NCI-H2107 treated with DMSO at 0.1 percent for 48 hours (cell line): Measurements from ENCODE around the gene DES.
"Not testable (repeated sequence)": the region's sequence is repeated elsewhere in the genome, so short reads cannot be mapped to it uniquely, and the experiment has no call there.

Source experiments
- DNase-seq: peaks from one replicate; lab custom pipeline; 2025; ENCODE audit not compliant: unreplicated experiment; lab: John Stamatoyannopoulos, UW

The DES gene

GRCh38 chr2:219418155-219419011, at the start of gene DES:
Gene DES, plus strand, starts transcription at chr2:219418377. Its CDS starts 86 bp downstream, at chr2:219418463.
- DNase-seq, result no peak

DNA sequence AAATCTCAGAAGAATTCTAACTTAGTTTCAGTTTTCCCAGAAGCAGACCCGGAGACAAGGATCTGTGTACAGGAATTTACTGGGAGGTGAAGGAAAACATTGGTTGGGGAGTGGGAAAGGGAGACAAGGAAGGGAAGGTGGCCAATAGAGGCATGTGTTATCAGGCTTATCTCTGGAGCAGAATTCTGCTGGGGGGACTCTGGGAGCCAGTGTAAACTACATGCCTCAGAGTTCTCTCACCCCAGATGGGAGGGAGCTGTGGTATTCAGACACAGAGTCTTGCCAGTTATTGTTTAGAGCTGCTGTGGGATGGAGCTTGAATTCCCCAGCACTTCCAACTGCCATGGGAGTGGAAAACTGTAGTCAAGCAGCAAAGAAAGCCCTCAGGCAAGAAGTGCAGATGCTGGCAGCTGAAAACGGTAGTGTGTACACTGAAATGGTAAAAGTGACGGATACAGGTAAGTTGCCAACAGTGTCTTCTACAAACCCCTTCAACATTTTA, 49.4 kb upstream of the DES start:
- no peak for DNase-seq

- DNase-seq, result peak; percentile 13
Observed at GRCh38 chr2:219369447-219369861, 48.7 kb upstream of the DES start.

- DNase-seq, result no peak
Observed at GRCh38 chr2:219378163-219378851, 39.9 kb upstream of the DES start.

- no peak for DNase-seq
Observed at GRCh38 chr2:219380926-219381325, 37.3 kb upstream of the DES start.

GRCh38 chr2:219381448-219381847, 36.7 kb upstream of the DES start:
- no peak for DNase-seq

DNA sequence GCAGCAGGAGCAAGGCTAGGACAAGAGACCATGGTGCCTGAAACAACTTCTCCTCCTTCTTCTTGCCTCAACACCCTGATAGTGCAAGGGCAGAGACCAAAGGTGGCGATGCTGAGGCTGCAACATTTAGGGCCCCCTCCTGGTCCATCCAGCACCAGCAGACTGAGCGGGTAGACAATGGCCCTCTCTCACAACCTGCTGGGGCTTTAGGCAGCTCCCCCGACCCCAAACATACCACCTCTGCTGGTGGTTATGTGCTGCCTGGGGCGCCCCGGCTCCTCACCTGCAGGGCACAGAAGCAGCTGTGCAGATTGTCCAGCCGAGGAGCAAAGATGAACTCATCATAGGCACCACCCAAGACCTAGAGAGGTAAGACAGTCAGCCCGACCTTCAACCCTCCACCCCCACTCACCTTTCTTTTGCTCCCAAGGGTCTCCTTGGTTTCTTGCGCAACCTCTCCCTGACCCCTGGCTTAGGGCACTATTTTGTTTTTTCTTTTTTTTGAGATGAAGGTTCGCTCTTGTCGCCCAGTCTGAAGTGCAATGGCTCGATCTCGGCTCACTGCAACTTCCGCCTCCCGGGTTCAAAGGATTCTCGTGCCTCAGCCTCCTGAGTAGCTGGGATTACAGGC, 34.0 kb upstream of the DES start:
- no peak for DNase-seq

DNA sequence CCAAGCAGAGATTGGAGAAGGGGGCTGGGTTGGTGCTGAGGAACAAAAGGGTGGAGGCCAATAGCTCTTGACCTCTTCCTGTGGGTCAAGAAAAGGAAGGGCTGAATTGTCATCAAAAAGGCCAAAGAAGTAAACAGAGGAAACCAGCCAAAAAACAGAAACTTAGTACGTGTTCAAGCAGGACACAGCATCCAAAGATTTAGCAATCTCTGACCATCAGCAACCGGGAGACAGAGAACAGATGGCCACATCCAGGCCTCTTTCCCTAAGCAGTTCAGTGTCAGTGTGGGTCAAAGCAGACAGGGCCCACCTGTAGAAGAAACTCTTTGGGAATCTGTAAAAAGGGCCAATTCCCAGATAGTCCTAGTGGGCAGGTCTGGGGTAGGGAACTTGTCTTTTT, 33.3 kb upstream of the DES start:
- DNase-seq, result no peak

DNA sequence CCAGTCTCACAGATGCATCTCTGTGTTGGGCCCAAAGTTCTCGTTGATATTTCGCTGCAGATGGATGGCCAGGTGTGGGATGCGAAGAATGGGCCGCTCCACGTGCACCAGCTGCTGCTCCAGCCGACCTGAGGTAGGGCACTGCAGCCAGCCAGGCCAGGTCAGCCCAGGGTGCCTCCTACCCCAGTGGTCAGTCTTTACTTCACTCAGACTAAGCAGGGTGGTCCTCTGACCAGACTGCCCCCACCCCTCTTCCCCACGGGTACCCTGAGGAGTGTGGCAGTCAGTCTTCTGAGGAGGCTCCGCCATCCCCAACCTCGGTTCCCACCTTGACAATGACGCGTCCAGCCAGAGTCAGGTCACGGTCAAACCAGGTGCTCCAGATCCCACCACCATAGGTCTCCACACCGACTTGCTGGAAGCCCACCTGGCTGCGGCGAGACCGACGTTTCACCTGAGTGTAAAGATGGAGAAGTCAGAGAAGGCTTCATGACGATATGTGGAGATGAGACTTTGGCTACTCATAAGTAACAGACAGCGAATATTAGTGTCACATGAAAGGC, 32.1 kb upstream of the DES start:
- DNase-seq, result no peak

GRCh38 chr2:219386532-219387280, 31.5 kb upstream of the DES start:
- no peak for DNase-seq

- peak; percentile 49 for DNase-seq
Observed at GRCh38 chr2:219387306-219388120, 30.7 kb upstream of the DES start, which contains the start of gene DNPEP. Gene DNPEP, minus strand, starts transcription at chr2:219387912. Its CDS starts 118 bp downstream, at chr2:219387794.

- peak; percentile 75 for DNase-seq
Observed at GRCh38 chr2:219388121-219388906, 29.9 kb upstream of the DES start.

DNA sequence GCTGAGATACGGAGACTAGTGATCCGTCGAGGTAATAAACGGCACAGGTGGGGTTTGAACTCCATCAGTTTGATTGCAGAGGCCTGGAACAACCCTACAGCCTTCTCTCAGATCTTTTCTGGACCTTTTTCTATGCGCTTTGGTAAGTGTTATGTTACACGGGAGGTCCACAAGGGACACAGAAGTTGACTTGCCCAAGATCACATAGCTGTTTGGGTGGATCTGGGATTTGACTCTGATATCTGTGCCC, 29.3 kb upstream of the DES start:
- no peak for DNase-seq

DNA sequence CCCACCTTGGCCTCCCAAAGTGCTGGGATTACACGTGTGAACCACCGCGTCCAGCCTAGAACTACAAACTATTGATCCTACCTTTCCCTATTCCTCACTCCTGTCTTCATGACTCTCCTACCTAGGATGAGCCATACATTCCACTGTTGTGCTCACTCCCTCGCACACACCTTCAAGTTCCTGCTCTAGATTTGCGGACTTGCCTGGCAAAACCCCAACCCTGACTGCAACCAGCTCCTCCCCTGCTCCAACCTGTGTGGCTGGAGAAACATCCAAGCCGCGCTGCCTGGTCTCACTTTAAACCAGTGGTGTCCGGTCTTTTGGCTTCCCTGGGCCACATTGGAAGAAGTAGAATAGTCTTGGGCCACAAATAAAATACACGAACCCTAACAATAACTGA, 25.4 kb upstream of the DES start:
- no peak for DNase-seq

DNA sequence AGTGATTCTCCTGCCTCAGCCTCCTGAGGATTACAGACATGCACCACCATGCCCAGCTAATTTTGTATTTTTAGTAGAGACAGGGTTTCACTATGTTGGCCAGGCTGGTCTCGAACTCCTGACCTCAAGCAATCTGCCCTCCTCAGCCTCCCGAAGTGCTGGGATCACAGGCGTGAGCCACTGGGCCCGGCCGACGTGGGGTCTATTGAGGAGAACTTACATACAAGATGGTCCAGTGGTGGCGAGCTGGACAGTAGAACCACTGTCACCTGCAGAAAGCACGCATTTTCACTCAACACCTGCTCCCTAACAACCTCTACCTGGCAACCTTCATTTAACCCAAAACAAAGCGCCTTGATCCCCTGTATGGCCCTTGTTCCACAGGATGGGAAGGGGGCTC, 23.1 kb upstream of the DES start:
- not testable (repeated sequence) for DNase-seq

- no peak for DNase-seq
Observed at GRCh38 chr2:219395609-219396008, 22.6 kb upstream of the DES start.

DNA sequence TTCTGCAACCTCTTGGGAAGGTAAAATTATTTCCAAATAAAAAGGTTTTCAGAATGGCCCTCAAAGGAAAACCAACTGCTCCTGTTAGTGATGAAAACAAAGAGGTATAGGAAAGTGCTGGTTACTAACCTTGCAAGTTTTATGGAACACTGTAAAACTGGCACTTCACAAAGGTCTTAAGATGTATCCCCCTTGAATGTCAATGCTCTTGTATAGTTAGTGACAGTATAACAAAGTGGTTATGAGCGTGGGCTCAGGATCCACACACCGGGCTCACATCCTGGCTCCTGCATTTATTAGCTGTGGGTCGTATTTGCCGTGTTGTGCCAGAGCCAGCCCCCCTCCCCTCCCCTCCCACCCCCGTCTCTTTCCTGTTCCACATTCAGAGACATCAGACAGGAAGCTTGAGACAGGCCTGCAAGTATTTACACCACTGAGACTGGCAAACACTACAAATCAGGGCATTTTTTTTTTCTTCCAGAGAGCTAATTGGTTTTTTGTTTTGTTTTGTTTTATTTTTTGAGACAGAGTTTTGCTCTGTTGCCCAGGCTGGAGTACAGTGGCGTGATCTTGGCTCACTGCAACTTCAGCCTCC, 21.2 kb upstream of the DES start:
- no peak for DNase-seq

DNA sequence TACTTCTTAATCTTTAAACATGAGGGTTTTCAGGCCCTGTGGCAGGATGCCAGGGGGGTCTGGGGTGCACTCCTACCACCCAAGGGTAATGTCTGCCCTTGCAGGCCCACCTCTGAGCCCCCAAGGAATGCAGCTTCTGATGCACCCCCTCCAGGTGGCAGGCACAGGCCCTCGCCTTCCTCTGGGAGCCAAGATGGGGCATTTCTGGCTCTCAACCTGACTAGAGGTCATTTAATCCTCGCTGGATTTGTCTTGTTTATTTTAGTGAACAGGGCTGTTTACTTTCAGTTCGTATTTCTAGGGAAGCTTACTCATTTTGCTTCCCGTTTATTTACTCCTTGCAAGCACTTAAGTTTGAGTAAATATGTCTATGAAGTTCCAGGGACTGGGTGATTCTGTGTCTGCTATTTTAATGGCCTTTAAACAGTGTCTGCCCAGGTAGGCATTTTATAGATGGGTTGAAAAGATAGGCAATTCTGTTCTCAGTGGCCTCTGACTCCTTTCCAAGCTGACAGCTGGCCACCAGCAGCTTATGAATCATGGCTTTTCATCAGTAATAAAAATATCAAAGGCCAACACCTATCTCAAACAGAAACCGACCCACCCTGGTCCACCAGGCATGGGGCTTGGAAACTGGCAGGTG, 19.3 kb upstream of the DES start:
- no peak for DNase-seq
